ENCODE results near the gene CCDC33. TPM values are rescaled to one million over a fixed set of nuclear protein-coding genes. Genes with fewer than 3 reads are reported as not detected.

Gene CCDC33
- total RNA-seq, 1 donor from 2014 or later = 0.51 TPM

- Mint-ChIP-seq H3K4me1 (ENCODE audit: unreplicated experiment) (peaks cover 32% of the 10 kb centered on the region), H3K27me3 (ENCODE audit: unreplicated experiment) (peaks cover 4% of the 10 kb centered on the region), H3K36me3 (ENCODE audit: low read depth, unreplicated experiment) (no peaks in the 10 kb centered on the region), H3K4me3 (ENCODE audit: unreplicated experiment) (no peak overlapping the region), H3K9me3 (ENCODE audit: unreplicated experiment) (no peaks in the 10 kb centered on the region), H3K27ac (ENCODE audit: unreplicated experiment) (no peak overlapping the region)
- no peak for DNase-seq (ENCODE audit: low spot score)
- TF ChIP-seq, protein P1, sequence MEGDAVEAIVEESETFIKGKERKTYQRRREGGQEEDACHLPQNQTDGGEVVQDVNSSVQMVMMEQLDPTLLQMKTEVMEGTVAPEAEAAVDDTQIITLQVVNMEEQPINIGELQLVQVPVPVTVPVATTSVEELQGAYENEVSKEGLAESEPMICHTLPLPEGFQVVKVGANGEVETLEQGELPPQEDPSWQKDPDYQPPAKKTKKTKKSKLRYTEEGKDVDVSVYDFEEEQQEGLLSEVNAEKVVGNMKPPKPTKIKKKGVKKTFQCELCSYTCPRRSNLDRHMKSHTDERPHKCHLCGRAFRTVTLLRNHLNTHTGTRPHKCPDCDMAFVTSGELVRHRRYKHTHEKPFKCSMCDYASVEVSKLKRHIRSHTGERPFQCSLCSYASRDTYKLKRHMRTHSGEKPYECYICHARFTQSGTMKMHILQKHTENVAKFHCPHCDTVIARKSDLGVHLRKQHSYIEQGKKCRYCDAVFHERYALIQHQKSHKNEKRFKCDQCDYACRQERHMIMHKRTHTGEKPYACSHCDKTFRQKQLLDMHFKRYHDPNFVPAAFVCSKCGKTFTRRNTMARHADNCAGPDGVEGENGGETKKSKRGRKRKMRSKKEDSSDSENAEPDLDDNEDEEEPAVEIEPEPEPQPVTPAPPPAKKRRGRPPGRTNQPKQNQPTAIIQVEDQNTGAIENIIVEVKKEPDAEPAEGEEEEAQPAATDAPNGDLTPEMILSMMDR (IDR thresholded peaks at IDR 0.05; ENCODE audit: unreplicated experiment) = no peak
These were observed 21.7 kb upstream of the CCDC33 start for GRCh38 chr15:74214324-74215021.

- H3K4me3 Mint-ChIP-seq (ENCODE audit: unreplicated experiment) = no peak overlapping the region
- peaks cover 42% of the 10 kb centered on the region for H3K4me1 Mint-ChIP-seq (ENCODE audit: unreplicated experiment)
- no peak for DNase-seq (ENCODE audit: low spot score)
- H3K36me3 Mint-ChIP-seq (ENCODE audit: low read depth, unreplicated experiment) = no peaks in the 10 kb centered on the region
- TF ChIP-seq, protein P1 (IDR thresholded peaks at IDR 0.05; ENCODE audit: unreplicated experiment) = no peak
- H3K27ac Mint-ChIP-seq (ENCODE audit: unreplicated experiment) = no peak overlapping the region
- no peaks in the 10 kb centered on the region for H3K9me3 Mint-ChIP-seq (ENCODE audit: unreplicated experiment)
- H3K27me3 Mint-ChIP-seq (ENCODE audit: unreplicated experiment) = peaks cover 10% of the 10 kb centered on the region
These were observed 20.2 kb upstream of the CCDC33 start for GRCh38 chr15:74215958-74216357.

- Mint-ChIP-seq H3K27ac (ENCODE audit: unreplicated experiment) (no peak overlapping the region), H3K4me1 (ENCODE audit: unreplicated experiment) (peaks cover 41% of the 10 kb centered on the region), H3K9me3 (ENCODE audit: unreplicated experiment) (no peaks in the 10 kb centered on the region), H3K27me3 (ENCODE audit: unreplicated experiment) (peaks cover 10% of the 10 kb centered on the region), H3K4me3 (ENCODE audit: unreplicated experiment) (no peak overlapping the region), H3K36me3 (ENCODE audit: low read depth, unreplicated experiment) (no peaks in the 10 kb centered on the region)
- TF ChIP-seq, protein P1 (IDR thresholded peaks at IDR 0.05; ENCODE audit: unreplicated experiment) = no peak
- DNase-seq (ENCODE audit: low spot score) = no peak
These were observed 19.2 kb upstream of the CCDC33 start for GRCh38 chr15:74216949-74217348.

GRCh38 chr15:74217907-74218885 is 17.9 kb upstream of the CCDC33 start:
- Mint-ChIP-seq H3K4me3 (ENCODE audit: unreplicated experiment) (no peak overlapping the region), H3K27me3 (ENCODE audit: unreplicated experiment) (peaks cover 11% of the 10 kb centered on the region), H3K9me3 (ENCODE audit: unreplicated experiment) (no peaks in the 10 kb centered on the region), H3K4me1 (ENCODE audit: unreplicated experiment) (peaks cover 34% of the 10 kb centered on the region), H3K27ac (ENCODE audit: unreplicated experiment) (no peak overlapping the region), H3K36me3 (ENCODE audit: low read depth, unreplicated experiment) (no peaks in the 10 kb centered on the region)
- TF ChIP-seq, protein P1 (IDR thresholded peaks at IDR 0.05; ENCODE audit: unreplicated experiment) = no peak
- DNase-seq (ENCODE audit: low spot score) = no peak
